ENCODE data around the gene C1QTNF1. TPM values are rescaled to one million over a fixed set of nuclear protein-coding genes. Genes with fewer than 3 reads are reported as not detected.
"Not testable (repeated sequence)": the region's sequence is repeated elsewhere in the genome, so short reads cannot be mapped to it uniquely, and the experiment has no call there.

C1QTNF1 gene
- total RNA-seq, 1 experiment from 2014 or later, result 0.56 TPM

DNA sequence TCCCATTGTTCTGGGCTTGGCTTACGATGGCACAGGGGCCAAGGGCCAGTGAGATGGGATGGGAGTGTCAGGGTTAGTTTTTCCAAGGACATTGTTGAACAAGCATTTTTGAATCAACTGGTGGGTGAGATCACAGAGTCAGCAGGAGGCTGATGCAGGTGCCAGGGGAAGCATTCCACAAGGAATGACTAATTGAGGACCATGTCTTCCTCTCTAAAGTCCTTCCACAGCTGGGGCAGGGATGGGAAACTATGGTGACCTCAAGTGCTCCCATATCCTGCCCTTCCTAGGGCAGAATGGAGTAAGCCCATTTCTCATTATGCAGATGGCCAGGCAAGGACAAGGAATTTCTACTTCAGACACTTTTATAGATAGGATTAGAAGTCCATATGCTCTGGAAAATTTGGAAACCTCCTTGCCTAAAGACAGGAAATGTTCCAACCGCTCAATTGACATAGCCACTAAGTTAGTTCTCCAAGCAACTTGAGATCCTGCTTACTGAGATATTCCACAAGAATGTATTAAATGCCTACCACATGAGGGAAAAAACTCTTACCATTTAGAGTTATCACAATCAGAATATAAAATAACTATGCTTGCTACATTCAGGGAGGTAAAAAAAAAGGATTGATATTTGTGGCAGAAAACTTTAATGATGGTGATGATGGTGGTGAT lies 29.4 kb downstream of the C1QTNF1 start:
- no peak for DNase-seq (ENCODE audit: low spot score)

- DNase-seq (ENCODE audit: low spot score), result no peak
These were observed 30.4 kb downstream of the C1QTNF1 start for GRCh38 chr17:79054200-79054960.

GRCh38 chr17:79055197-79055596 lies 31.2 kb downstream of the C1QTNF1 start:
- DNase-seq (ENCODE audit: low spot score), result no peak

DNA sequence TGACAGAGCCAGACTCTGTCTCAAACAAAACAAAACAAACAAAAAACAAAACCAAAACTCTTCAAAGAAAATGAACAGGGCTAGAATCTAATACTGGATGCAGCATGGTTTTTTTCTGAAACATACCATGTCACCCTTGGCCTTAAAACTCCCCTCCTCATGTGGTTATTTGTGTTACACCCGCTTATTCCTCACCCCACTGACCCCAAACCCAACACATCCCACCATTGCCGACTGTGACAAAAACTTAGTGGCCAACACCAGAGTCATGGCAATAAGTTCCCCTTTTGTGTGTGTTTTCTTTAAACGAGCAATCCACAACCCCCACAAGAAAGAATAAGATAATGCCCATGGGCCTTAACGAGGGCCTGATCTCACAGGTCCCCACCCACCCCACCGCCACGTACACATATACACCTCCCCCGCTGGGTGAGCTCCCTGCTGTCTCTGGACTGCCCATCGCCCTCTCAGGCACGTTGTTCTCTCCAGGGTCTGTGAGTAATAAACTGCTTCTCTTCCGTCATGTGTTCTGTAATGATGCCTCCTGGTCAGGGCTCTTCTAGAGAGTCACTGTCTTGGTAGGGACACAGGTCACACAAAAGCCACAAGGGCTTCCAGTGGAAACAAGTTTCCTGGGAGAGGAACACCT lies 33.9 kb downstream of the C1QTNF1 start:
- DNase-seq (ENCODE audit: low spot score), result no peak

- no peak for DNase-seq (ENCODE audit: low spot score)
These were observed 38.7 kb downstream of the C1QTNF1 start for GRCh38 chr17:79062691-79063090.

DNA sequence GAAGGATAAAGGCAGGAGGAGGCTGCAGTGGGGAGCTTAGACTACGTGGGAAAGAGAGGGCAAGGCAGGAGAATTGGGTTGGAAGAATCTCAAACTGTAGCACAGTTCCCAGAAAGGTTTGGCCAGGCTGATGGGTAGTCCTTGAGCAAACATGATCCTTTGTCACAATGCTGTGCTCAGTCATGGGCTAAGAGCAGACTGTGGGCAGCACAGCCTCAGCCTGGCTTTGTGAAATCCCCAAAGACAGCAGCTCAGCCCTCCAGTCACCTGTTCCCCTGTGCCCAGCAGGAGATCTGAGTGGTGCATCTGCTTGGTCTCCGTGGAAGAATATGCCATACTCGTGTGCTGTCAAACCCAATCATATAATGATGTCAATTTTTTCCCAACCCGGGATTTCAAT lies 40.1 kb downstream of the C1QTNF1 start:
- DNase-seq (ENCODE audit: low spot score), result no peak

DNA sequence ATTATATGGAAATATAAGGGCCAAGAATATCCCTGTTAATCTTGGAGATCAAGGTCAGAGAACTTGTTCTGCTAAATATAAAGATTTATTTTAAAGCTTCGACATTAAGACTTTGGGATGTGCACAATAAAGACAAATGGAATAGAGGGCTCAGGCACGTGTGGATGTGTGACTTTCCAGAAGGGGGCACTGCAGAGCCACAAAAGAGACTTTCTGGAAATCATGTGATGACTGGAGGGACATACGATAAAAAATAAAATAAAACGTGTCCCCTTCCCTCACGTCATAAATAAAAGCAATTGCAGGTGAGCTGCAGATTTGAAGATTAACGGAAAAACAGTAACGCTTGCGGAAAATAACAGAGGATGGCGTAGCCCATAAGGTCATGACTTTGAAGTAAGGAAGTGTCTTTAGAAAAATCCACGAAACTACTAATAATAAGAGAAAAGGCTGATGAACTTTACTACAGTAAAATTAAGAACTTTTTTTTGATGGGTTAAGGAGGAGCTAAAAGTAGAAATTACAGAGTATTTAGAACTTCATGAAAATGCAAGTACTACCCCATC lies 41.2 kb downstream of the C1QTNF1 start:
- DNase-seq (ENCODE audit: low spot score), result peak; percentile 55

GRCh38 chr17:79066963-79067362 lies 43.0 kb downstream of the C1QTNF1 start:
- no peak for DNase-seq (ENCODE audit: low spot score)

GRCh38 chr17:79070266-79070880 lies 46.4 kb downstream of the C1QTNF1 start:
- no peak for DNase-seq (ENCODE audit: low spot score)

GRCh38 chr17:79071161-79071740 lies 47.3 kb downstream of the C1QTNF1 start:
- no peak for DNase-seq (ENCODE audit: low spot score)

GRCh38 chr17:79072544-79072943 lies 48.6 kb downstream of the C1QTNF1 start:
- no peak for DNase-seq (ENCODE audit: low spot score)

- no peak for DNase-seq (ENCODE audit: low spot score)
These were observed 49.2 kb downstream of the C1QTNF1 start for GRCh38 chr17:79073016-79073705.

DNA sequence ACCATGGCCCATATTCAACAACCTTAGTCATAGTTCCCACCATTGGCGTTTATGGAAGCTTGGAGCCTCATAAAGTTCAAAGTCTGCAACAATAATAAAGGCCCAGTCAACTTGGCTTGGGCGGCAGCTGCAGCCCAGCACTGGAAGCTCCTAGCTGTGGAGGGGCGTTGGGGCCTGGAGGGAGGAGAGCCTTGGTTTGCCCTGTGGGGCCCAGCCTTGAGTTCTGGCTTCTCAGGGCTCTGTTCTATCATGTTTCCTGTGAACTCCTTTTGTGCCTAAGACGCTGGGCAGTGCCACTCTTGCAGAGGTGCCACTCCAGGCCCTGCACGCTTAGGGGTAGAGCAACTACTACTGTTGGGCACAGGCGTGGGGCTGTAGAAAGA lies 49.7 kb downstream of the C1QTNF1 start:
- no peak for DNase-seq (ENCODE audit: low spot score)

DNA sequence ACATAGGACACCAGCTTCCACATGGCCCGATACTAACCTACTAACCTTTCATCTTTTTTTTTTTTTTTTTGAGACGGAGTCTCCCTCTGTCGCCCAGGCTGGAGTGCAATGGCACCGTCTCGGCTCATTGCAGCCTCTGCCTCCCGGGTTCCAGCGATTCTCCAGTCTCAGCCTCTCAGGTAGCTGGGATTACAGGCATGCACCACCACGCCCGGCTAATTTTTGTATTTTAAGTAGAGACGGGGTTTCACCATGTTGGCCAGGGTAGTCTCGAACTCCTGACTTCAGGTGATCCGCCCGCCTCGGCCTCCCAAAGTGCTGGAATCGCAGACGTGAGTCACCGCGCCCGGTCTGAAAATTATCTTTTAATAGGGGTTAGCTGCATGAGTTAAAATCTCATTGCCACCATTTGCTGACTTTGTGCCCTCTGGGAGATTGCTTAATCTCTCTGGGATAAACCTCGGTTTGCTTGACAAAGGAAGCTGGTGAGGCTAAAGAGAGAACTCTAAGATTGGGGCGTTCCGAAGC lies 50.2 kb downstream of the C1QTNF1 start:
- not testable (repeated sequence) for DNase-seq (ENCODE audit: low spot score)

DNA sequence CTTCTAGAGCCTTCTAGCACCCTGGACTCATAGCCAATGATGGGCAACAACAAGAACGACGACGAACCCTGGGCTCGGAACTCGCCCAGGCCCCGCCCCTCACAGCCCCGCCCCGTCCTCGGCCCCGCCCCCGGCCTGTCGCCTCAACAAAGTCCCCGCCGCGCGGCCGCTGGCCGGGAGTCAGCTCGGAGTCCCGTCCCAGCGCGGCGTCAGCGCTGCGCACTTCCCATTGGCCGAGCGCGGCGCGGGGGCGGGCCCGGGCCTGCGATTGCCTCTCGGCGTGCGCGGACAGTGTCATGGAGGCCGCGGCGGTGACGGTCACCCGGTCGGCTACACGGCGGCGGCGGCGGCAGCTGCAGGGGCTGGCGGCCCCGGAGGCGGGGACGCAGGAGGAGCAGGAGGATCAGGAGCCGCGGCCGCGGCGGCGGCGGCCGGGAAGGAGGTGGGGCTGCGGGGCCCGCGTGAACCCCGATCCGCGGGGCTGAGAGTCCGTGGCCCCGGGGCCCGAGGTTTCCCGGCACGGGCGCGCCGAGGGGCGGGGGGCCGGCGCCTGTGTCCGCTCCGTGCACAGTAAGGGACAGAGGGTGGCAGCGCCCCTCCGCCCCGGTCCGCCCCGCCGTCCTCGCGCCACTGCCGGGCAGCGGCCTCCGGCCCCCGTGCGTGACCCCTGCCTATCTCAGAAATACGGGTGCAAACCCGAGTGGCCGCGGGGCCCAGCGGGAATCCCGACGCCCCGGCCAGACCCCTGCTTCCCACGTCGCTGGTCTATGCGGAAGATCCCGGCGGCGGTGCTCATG lies 50.9 kb downstream of the C1QTNF1 start, which contains the start of gene ENGASE:
Gene ENGASE (plus strand): TSS at position 176 of the 797 bp plus-strand sequence. CDS start 121 bp downstream, at position 297.
- DNase-seq (ENCODE audit: low spot score), result peak; percentile 98

- DNase-seq (ENCODE audit: low spot score), result no peak
These were observed 51.4 kb downstream of the C1QTNF1 start for GRCh38 chr17:79075446-79075750.

DNA sequence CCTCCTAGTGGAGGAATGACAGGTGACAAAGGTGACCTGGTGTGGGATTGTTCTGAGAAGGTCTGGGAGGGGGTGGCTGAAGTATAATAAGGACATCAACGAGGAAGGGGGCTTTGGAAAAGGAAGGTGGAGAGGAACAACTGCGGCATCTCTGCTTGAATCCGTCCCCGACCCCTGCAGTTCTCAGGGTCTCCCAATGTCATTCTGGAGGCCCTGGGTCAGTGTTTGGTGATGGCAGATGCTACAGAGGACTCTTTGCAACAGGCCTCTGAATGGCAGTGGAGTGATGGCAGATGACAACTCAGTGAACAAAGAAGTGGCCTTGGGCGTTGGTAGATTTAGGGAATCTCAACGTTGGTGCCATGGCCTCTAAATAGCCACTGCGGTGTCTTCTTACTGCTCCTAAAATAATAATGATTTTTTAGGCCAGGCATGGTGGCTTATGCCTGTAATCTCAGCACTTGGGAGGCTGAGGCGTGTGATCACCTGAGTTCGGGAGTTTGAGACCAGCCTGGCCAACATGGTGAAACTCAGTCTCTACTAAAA lies 52.0 kb downstream of the C1QTNF1 start:
- DNase-seq (ENCODE audit: low spot score), result no peak

DNA sequence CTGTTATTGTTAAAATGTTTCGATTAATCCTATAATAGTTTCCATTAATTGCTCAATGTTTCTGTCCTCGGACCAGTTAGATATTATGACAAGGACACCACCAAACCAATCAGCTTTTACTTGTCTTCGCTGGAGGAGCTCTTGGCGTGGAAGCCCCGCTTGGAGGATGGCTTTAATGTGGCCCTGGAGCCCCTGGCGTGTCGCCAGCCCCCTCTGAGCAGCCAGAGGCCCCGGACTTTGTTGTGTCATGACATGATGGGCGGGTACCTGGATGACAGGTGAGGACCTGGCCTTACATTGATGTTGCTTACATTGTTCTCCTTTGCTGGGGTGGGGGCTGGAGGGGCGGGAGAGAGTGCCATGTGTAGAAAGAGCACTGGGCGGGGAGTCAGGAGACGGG lies 53.6 kb downstream of the C1QTNF1 start:
- no peak for DNase-seq (ENCODE audit: low spot score)

GRCh38 chr17:79078476-79079190 lies 54.7 kb downstream of the C1QTNF1 start:
- no peak for DNase-seq (ENCODE audit: low spot score)
